ENCODE measurements around the gene GTF3C5.
"Not testable (repeated sequence)": the region's sequence is repeated elsewhere in the genome, so short reads cannot be mapped to it uniquely, and the experiment has no call there.

Gene GTF3C5

DNA sequence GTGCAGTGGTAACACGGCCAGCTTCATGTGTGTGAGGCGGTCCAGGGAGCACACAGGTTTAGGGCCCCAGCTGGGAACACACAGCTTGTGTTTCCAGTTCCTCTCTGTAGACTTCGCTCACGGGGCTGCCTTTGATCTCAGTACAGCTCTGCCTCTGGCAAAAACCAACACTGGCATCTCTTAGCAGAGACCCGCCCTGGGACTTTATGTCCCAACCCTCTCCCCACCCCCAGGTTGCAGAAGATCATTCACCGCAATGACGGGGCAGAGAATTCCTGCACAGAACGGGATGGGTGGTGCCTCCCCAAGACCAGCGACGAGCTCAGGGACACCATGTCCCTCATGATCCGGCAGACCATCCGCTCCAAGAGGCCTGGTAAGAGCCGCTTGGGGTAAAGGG is 25.7 kb downstream of the GTF3C5 start:
- no peak for DNase-seq

DNA sequence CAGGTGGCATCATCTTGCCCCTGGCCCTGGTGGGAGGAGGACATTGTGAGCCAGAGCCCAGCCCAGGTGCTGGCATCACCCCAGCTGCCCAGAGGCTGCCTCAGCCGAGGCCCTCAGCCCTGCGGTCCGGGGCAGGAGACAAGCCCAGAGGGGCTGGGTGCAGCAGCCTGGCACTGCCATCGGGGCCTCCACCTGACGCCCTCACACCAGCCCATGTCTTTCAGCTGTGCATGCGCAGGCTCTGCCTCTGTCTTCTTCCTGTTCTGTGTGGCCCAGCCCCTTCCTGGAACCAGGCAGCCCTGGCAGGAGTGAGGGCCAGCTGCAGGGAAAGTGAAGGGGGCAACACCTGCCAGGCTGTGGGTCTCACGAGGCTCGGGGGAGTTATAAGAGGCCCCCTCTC is 26.2 kb downstream of the GTF3C5 start:
- DNase-seq = no peak

DNA sequence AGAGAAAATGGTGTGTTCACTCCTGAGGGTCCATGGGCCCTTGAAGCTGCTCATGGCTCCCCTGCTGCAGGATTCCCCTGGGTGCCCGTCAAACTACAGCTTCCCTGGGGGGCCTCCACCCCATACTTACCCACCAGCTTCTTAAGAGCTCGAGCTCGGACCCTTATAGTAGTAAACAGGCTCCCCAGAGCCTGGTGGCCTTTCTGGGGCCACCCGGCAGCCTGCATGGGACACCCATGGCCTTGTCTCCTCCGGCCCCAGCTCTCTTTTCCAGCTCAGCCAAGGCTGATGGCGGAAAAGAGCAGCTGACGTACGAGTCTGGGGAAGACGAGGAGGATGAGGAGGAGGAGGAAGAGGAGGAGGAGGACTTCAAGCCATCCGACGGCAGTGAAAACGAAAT is 26.8 kb downstream of the GTF3C5 start:
- no peak for DNase-seq

DNA sequence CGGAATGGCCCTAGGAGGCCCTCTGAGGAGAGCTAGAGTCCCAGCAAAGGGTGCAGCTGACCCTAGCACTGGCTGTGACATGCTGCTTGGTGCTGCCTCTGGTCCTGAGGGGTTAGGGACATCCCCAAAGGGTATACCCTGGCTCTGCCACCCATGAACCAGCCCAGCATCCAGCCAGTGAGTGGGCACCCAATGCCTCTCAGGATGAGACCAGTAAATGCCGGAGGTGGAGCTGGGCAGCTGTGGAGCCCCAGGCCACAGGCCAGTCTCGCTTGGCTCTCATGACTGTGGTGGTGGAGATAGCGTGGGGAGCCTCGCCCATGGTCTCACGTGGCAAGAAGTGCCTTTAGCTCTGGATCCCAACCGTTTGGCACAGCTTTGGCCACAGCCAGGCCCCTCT is 27.3 kb downstream of the GTF3C5 start:
- DNase-seq = no peak

DNA sequence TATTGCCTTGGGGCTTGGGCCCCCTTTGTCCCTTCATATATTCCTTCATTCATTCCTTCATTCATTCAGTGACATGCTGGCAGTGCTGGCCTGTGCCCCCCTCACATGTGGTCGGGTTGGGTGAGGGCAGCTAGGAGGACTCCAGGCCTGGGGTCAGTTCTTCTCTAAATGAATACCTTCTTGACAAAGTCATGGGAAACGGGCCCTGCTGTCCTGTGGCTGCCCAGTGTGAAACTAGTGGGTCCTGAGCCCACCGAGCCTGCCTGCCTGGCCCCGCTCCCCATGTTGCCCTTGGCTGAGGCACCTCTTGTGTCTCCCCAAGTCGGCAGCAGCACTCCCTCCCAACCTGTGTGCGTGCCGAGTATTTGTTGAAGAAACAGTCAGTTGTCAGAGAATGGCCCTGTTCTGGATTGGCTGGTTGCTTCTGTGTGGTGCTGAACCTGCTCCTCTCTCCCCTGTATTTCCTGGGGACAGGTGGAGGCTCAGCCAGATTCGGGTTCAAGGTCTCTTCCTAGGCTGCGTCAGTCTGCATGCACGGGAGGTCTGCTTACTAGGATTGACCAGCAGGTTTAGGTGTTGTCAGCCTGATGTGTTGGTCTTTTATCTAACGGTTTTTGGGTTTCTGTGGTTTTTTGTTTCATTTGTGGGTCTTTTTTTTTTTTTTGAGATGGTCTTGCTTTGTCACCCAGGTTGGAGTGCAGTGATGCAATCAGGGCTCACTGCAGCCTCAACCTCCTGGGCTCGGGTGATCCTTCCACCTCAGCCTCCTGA is 27.9 kb downstream of the GTF3C5 start:
- DNase-seq = no peak

DNA sequence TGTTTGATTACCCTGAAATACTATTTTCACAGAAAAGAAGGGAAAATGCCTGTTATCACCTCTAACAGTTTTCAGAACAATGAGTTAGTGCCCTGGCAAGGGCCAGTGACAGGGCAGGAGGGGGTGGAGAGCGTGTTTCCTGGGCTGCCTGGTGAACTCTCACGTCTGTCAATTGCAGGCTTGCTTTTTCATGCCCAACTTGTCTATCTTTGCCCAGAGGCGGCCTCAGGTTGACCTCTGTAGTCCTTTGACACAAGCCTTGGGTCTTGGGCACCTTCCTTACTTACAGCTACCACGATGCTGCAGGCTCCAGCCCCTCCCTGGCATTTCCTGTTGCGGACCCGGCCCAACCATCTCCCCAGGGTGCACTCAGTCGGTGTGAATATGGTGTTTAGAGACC is 28.8 kb downstream of the GTF3C5 start:
- no peak for DNase-seq

DNA sequence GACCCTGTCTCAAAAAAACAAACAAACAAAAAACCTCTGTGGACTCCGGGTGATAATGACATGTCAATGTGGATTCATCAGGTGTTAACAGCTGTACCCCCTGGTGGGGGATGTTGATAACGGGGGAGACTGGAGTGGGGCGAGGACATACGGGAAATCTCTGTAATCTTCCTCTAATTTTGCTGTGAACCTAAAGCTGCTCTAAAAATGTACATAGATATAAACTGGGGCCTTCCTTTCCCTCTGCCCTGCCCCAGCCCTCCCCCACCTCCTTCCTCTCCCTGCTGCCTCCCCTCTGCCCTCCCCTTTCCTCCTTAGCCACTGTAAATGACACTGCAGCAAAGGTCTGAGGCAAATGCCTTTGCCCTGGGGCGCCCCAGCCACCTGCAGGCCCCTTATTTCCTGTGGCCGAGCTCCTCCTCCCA is 29.6 kb downstream of the GTF3C5 start:
- DNase-seq = no peak

GRCh38 chr9:133061019-133061763 is 30.4 kb downstream of the GTF3C5 start:
- not testable (repeated sequence) for DNase-seq

GRCh38 chr9:133061764-133062145 is 31.0 kb downstream of the GTF3C5 start, which contains the start of gene CEL:
Gene CEL, plus strand, starts transcription at chr9:133061981. Its CDS starts 22 bp downstream, at chr9:133062003.
- DNase-seq = not testable (repeated sequence)

DNA sequence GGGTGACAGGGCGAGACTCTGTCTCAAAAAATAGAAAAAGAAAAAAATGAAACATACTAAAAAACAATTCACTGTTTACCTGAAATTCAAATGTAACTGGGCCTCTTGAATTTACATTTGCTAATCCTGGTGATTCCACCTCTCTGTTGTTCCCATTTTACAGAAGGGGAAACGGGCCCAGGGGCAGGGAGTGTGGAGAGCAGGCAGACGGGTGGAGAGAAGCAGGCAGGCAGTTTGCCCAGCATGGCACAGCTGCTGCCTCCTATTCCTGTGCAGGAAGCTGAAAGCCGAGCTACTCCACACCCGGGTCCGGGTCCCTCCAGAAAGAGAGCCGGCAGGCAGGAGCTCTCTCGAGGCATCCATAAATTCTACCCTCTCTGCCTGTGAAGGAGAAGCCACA is 31.8 kb downstream of the GTF3C5 start:
- not testable (repeated sequence) for DNase-seq

GRCh38 chr9:133063159-133063499 is 32.3 kb downstream of the GTF3C5 start:
- DNase-seq = no peak

GRCh38 chr9:133063500-133064231 is 32.9 kb downstream of the GTF3C5 start:
- no peak for DNase-seq

DNA sequence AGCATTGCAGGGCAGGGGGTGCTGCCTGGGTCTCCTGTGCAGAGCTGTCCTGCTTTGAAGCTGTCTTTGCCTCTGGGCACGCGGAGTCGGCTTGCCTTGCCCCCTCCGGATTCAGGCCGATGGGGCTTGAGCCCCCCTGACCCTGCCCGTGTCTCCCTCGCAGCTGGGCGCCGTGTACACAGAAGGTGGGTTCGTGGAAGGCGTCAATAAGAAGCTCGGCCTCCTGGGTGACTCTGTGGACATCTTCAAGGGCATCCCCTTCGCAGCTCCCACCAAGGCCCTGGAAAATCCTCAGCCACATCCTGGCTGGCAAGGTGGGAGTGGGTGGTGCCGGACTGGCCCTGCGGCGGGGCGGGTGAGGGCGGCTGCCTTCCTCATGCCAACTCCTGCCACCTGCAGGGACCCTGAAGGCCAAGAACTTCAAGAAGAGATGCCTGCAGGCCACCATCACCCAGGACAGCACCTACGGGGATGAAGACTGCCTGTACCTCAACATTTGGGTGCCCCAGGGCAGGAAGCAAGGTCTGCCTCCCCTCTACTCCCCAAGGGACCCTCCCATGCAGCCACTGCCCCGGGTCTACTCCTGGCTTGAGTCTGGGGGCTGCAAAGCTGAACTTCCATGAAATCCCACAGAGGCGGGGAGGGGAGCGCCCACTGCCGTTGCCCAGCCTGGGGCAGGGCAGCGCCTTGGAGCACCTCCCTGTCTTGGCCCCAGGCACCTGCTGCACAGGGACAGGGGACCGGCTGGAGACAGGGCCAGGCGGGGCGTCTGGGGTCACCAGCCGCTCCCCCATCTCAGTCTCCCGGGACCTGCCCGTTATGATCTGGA is 33.7 kb downstream of the GTF3C5 start:
- DNase-seq = no peak

- DNase-seq = no peak
Measured at GRCh38 chr9:133065070-133065388, 34.2 kb downstream of the GTF3C5 start.

GRCh38 chr9:133066181-133066983 is 35.6 kb downstream of the GTF3C5 start:
- no peak for DNase-seq

GRCh38 chr9:133067006-133067405 is 36.2 kb downstream of the GTF3C5 start:
- no peak for DNase-seq

- no peak for DNase-seq
Measured at GRCh38 chr9:133067813-133068212, 37.0 kb downstream of the GTF3C5 start.

DNA sequence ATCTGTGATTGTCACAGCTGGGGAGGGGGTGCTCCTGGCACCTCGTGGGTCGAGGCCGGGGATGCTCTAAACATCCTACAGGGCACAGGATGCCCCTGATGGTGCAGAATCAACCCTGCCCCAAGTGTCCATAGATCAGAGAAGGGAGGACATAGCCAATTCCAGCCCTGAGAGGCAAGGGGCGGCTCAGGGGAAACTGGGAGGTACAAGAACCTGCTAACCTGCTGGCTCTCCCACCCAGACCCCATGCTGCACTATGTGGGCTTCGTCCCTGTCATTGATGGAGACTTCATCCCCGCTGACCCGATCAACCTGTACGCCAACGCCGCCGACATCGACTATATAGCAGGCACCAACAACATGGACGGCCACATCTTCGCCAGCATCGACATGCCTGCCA is 37.6 kb downstream of the GTF3C5 start:
- not testable (repeated sequence) for DNase-seq

DNA sequence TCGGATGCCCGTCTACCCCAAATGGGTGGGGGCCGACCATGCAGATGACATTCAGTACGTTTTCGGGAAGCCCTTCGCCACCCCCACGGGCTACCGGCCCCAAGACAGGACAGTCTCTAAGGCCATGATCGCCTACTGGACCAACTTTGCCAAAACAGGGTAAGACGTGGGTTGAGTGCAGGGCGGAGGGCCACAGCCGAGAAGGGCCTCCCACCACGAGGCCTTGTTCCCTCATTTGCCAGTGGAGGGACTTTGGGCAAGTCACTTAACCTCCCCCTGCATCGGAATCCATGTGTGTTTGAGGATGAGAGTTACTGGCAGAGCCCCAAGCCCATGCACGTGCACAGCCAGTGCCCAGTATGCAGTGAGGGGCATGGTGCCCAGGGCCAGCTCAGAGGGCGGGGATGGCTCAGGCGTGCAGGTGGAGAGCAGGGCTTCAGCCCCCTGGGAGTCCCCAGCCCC is 39.7 kb downstream of the GTF3C5 start:
- DNase-seq = not testable (repeated sequence)

- not testable (repeated sequence) for DNase-seq
Measured at GRCh38 chr9:133070985-133071384, 40.2 kb downstream of the GTF3C5 start.

DNA sequence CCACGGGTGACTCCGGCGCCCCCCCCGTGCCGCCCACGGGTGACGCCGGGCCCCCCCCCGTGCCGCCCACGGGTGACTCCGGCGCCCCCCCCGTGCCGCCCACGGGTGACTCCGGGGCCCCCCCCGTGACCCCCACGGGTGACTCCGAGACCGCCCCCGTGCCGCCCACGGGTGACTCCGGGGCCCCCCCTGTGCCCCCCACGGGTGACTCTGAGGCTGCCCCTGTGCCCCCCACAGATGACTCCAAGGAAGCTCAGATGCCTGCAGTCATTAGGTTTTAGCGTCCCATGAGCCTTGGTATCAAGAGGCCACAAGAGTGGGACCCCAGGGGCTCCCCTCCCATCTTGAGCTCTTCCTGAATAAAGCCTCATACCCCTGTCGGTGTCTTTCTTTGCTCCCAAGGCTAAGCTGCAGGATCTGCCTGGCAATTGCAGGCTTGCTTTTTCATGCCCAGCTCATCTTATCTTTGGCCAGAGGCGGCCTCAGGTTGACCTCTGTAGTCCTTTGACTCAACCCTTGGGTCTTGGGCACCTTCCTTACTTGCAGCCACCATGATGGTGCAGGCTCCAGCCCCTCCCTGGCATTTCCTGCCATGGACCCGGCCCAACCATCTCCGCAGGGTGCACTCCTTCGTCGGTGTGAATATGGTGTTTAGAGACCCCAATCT is 40.8 kb downstream of the GTF3C5 start:
- DNase-seq = no peak

All from CD4-positive, alpha-beta T cell treated with Interleukin-10 for 1 hour (primary cell).